Karpas-422 (cell line): Measurements from ENCODE around the gene RANBP3. TPM values are rescaled to one million over a fixed set of nuclear protein-coding genes. Genes with fewer than 3 reads are reported as not detected.

Experiments used
- DNase-seq: peaks from one replicate; pipeline ENCODE4 v3.0.0-alpha.2; 2015
- H2AFZ ChIP-seq: fragments of 200-600 bp; sonication (generic); 2 replicates; pipeline ENCODE4 v1.6.1; 2014; ENCODE audit warnings: antibody characterized with exemption, low read length, mixed read lengths
- H3K27ac ChIP-seq: fragments of 200-600 bp; sonication (generic); 2 replicates; pipeline ENCODE4 v1.5.1; 2014; ENCODE audit warnings: mild to moderate bottlenecking, low read length, moderate library complexity
- H3K27me3 ChIP-seq: fragments of 200-600 bp; sonication (generic); 2 replicates; pipeline ENCODE4 v1.6.1; 2014; ENCODE audit warnings: low read length, mixed read lengths
- H3K36me3 ChIP-seq: fragments of 200-600 bp; sonication (generic); 2 replicates; pipeline ENCODE4 v1.6.1; 2014; ENCODE audit warnings: low read length, mixed read lengths; ENCODE audit not compliant: insufficient read depth
- H3K4me1 ChIP-seq: fragments of 200-600 bp; sonication (generic); 2 replicates; pipeline ENCODE4 v1.6.1; 2014; ENCODE audit warnings: mild to moderate bottlenecking, low read length, mixed read lengths
- H3K4me2 ChIP-seq: fragments of 200-600 bp; sonication (generic); 2 replicates; pipeline ENCODE4 v1.6.1; 2014; ENCODE audit warnings: low read length, low read depth, mild to moderate bottlenecking; ENCODE audit not compliant: poor library complexity, severe bottlenecking
- H3K4me3 ChIP-seq: fragments of 200-600 bp; sonication (generic); 2 replicates; pipeline ENCODE4 v1.5.1; 2014; ENCODE audit warnings: mild to moderate bottlenecking, antibody characterized with exemption, low read length, mixed read lengths
- H3K79me2 ChIP-seq: fragments of 200-600 bp; sonication (generic); 2 replicates; pipeline ENCODE4 v1.6.1; 2014; ENCODE audit warnings: mild to moderate bottlenecking, low read length, mixed read lengths
- H3K9ac ChIP-seq: fragments of 200-600 bp; sonication (generic); 2 replicates; pipeline ENCODE4 v1.6.0; 2014; ENCODE audit warnings: low read length
- H3K9me2 ChIP-seq: fragments of 200-600 bp; sonication (generic), shearing (Covaris generic); replicated peaks from 2 replicates; pipeline ENCODE4 v1.6.0; 2014; ENCODE audit warnings: mild to moderate bottlenecking, low read length, moderate library complexity; ENCODE audit not compliant: insufficient read depth
- H3K9me3 ChIP-seq: fragments of 300-700, 200-600 bp; sonication (generic); 2 replicates; pipeline ENCODE4 v1.6.1; 2014; ENCODE audit warnings: low read length, mixed read lengths
- H4K20me1 ChIP-seq: fragments of 200-600 bp; sonication (generic); 2 replicates; pipeline ENCODE4 v1.6.1; 2014; ENCODE audit warnings: mild to moderate bottlenecking, antibody characterized with exemption, low read length, low read depth; ENCODE audit not compliant: insufficient read depth
- total RNA-seq: library from RNA; depleted of rRNA; stranded (reverse); fragments of >200 nt; shearing (Covaris generic); gene quantifications from 2 replicates; pipeline ENCODE4 v1.2.3, GENCODE V29; 2014; ENCODE audit warnings: low replicate concordance

The RANBP3 gene
- total RNA-seq, 1 experiment from 2014 or later, result 34.0 TPM

DNA sequence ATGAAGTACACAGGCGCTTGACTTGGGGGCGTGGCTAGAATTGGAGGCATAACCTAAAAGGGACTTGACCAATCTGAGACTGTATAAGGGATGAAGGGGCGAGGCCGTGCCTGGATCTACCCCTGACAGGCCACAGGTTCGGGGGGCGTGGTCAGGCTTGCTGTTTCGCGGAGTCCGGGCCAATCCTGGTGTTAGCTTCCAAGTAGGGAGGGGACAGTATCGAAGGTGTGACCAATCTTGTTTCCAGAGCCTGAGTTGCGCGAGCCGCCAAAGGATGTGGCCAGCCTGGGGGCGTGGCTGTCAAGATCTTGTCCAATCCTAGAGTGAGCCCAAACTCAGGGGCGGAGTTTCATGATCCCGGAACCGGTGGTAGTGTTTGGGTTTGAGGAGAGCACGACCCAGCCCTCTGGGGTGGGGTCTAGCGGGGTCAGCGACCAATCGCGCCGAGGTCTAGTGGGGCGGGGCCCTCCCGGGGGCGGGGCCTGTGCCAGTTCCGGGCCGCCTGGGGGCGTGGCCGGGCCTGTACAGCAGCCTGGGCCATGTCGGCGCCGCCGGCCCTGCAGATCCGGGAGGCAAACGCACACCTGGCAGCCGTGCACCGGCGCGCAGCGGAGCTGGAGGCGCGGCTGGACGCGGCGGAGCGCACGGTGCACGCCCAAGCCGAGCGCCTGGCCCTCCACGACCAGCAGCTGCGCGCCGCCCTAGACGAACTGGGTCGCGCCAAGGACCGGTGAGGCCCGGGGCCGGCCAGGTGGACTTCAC lies 73.4 kb downstream of the RANBP3 start, which contains the start of gene VMAC:
Gene VMAC, plus strand, starts transcription at position 521 of the 762 bp plus-strand sequence. Its CDS starts 19 bp downstream, at position 540.
- Histone ChIP-seq H3K27ac (peak within 1 kb of the TSS; percentile 73), H3K4me1 (peaks cover 16% of the 10 kb centered on the region), H3K27me3 (no peaks in the 10 kb centered on the region), H3K79me2 (peaks cover 38% of the 10 kb centered on the region), H3K36me3 (peaks cover 4% of the 10 kb centered on the region; the same call in 1 of the 2 replicates), H3K9me3 (no peaks in the 10 kb centered on the region), H3K4me3 (peak within 1 kb of the TSS; percentile 88), H3K4me2 (peak within 1 kb of the TSS; percentile 84), H4K20me1 (peaks cover 19% of the 10 kb centered on the region), H3K9ac (peak within 1 kb of the TSS; percentile 97), H2AFZ (peak within 1 kb of the TSS; percentile 75; the same call in 1 of the 2 replicates), H3K9me2 (no peaks in the 10 kb centered on the region)
- peak; percentile 100 for DNase-seq

DNA sequence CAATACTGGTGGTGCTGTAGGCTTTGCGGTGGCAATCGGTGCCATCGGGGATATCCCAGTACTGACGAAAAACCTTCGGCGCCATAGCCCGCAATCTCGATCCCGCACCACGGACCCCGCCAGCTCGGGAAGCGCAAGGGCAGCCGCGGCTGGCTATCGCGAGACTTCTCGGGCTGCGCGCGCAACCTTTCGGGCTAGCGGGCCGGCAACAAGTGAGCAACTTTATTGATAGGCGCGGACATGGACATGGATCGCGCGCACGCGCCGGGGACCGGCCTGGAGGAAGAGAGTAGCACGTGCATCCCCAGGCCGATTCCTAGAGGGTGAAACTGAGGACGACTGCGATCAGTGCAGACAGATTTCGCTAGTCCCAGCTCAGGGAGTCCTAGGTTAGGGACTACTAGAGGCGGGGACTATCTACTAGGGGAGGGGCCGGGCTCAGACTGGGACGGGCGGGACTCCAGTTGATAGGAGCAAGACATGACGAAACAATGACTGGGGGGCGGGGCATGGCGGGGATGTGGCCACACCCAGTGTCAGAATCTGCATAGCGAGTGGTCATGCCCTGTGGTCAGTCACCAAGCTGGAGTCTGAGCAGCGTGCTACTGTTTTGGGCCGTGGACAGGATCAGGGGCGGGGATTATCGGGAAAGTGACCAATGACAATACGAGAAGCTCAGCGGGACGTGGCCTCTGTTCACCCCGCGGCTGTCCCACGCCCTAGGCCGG lies 74.2 kb downstream of the RANBP3 start, which contains the start of gene NDUFA11:
Gene NDUFA11, minus strand, starts transcription at position 167 of the 728 bp plus-strand sequence. Its CDS starts 82 bp downstream, at position 85.
- Histone ChIP-seq H3K4me1 (peaks cover 16% of the 10 kb centered on the region), H3K27me3 (no peaks in the 10 kb centered on the region), H3K9me2 (no peaks in the 10 kb centered on the region), H3K36me3 (peaks cover 4% of the 10 kb centered on the region; the same call in 1 of the 2 replicates), H3K4me3 (peak within 1 kb of the TSS; percentile 88), H3K4me2 (peak within 1 kb of the TSS; percentile 72), H3K27ac (peak within 1 kb of the TSS; percentile 73), H3K79me2 (peaks cover 38% of the 10 kb centered on the region), H3K9me3 (no peaks in the 10 kb centered on the region), H3K9ac (peak within 1 kb of the TSS; percentile 97), H2AFZ (peak within 1 kb of the TSS; percentile 75; the same call in 1 of the 2 replicates), H4K20me1 (peaks cover 19% of the 10 kb centered on the region)
- DNase-seq, result peak; percentile 99

DNA sequence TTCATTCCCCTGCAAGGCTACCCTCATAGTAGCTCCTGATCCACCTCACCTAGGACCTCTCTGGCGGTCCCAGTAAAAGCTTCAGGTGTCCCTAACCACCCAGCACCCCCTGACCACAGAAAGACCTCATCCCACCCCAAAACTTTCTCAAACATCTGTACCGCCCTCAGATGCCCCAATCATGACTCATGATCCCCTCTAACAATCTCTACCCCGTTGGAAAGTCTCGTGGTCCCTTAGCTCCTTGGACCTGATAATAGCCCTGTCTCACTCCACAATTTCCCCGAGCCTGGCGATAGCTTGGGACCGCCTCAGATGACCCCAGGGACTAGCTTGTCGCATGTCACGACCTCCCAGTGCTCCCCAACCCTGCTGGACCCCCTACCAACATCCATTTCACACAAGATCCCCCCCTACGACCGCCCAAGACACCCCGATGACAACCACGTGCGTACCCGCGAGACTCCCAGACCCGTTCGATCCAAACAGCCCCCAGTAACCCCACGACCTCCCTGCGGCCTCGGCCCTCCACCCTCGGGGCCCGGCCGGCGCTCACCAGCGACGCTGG lies 74.8 kb downstream of the RANBP3 start:
- H3K27me3 ChIP-seq, result no peaks in the 10 kb centered on the region
- peaks cover 22% of the 10 kb centered on the region for H4K20me1 ChIP-seq
- H3K27ac ChIP-seq, result peak overlapping the region; percentile 73
- peaks cover 4% of the 10 kb centered on the region; the same call in 1 of the 2 replicates for H3K36me3 ChIP-seq
- no peaks in the 10 kb centered on the region for H3K9me2 ChIP-seq
- no peak overlapping the region; the same call in 1 of the 2 replicates for H2AFZ ChIP-seq
- peak overlapping the region; percentile 88 for H3K4me3 ChIP-seq
- H3K4me1 ChIP-seq, result peaks cover 16% of the 10 kb centered on the region
- no peaks in the 10 kb centered on the region for H3K9me3 ChIP-seq
- H3K4me2 ChIP-seq, result peak overlapping the region; percentile 72
- peak overlapping the region; percentile 97 for H3K9ac ChIP-seq
- peak; percentile 66 for DNase-seq
- H3K79me2 ChIP-seq, result peaks cover 40% of the 10 kb centered on the region

DNA sequence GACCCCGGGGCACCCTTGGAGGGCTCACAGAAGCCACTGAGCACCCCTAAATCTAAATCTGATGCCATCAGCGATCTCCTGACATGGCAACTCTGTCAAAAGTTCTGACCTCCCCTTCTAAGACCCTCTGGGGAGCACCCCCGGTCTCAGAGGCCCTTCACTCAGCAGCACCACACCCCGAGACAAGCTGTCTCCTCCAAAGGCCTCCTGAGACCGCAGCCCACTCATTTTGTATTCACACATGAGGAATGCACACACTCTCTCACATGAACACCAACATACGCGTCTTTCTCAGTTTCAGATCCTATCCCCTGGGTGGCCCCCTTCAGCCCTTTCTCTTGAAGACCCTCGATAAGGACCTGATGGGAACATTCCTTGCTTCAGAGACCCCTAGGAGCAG lies 77.0 kb downstream of the RANBP3 start:
- peaks cover 16% of the 10 kb centered on the region for H3K4me1 ChIP-seq
- no peak overlapping the region for H3K4me3 ChIP-seq
- H3K9ac ChIP-seq, result no peak overlapping the region
- peaks cover 36% of the 10 kb centered on the region for H4K20me1 ChIP-seq
- no peak overlapping the region for H3K4me2 ChIP-seq
- peaks cover 41% of the 10 kb centered on the region for H3K79me2 ChIP-seq
- no peaks in the 10 kb centered on the region for H3K9me2 ChIP-seq
- H3K9me3 ChIP-seq, result no peaks in the 10 kb centered on the region
- no peaks in the 10 kb centered on the region for H3K27me3 ChIP-seq
- DNase-seq, result no peak
- peaks cover 4% of the 10 kb centered on the region; the same call in 1 of the 2 replicates for H3K36me3 ChIP-seq
- no peak overlapping the region for H3K27ac ChIP-seq
- no peak overlapping the region for H2AFZ ChIP-seq

DNA sequence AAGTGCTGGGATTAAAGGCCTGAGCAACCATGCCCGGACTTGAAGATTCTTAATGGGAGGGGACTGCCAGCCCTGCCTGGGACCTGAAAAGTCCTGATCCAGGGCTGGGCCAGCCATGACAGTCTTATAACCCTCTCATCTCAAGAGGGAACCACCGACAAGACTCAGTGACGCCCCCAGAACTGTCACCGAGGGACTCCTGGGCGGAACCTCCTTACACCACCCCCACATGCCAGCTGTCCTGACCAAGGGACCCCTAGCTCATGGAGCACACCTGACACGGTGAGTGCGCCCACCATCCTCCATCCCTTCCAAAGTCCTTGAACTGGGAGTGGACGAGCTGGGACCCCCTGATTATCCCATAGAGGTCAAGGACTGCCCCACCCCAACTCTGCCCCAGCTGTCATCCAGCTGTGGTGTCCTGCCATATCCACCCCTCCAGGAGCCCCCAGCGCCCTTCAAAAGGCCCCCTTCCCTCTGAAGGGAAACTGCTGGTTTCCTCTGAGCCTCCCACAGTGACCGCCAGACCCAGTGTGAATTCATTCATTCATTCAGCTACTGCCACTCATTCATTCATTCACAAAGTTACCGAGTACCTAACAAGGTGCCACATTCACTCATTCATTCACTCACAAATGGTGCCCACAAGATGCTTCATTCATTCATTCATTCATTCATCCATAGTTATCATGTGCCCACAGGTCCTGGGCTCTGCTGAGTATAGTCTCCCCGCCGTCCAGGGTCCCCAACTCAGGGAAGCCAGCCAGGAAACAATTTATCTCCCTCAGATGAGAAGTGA lies 78.0 kb downstream of the RANBP3 start:
- H3K9ac ChIP-seq, result no peak overlapping the region
- no peaks in the 10 kb centered on the region for H3K9me2 ChIP-seq
- peaks cover 4% of the 10 kb centered on the region; the same call in 1 of the 2 replicates for H3K36me3 ChIP-seq
- no peaks in the 10 kb centered on the region for H3K27me3 ChIP-seq
- no peak overlapping the region for H2AFZ ChIP-seq
- peaks cover 36% of the 10 kb centered on the region for H4K20me1 ChIP-seq
- H3K4me3 ChIP-seq, result no peak overlapping the region
- no peak overlapping the region for H3K27ac ChIP-seq
- H3K4me2 ChIP-seq, result no peak overlapping the region
- H3K79me2 ChIP-seq, result peaks cover 41% of the 10 kb centered on the region
- H3K4me1 ChIP-seq, result peaks cover 12% of the 10 kb centered on the region
- no peak for DNase-seq
- no peaks in the 10 kb centered on the region for H3K9me3 ChIP-seq

DNA sequence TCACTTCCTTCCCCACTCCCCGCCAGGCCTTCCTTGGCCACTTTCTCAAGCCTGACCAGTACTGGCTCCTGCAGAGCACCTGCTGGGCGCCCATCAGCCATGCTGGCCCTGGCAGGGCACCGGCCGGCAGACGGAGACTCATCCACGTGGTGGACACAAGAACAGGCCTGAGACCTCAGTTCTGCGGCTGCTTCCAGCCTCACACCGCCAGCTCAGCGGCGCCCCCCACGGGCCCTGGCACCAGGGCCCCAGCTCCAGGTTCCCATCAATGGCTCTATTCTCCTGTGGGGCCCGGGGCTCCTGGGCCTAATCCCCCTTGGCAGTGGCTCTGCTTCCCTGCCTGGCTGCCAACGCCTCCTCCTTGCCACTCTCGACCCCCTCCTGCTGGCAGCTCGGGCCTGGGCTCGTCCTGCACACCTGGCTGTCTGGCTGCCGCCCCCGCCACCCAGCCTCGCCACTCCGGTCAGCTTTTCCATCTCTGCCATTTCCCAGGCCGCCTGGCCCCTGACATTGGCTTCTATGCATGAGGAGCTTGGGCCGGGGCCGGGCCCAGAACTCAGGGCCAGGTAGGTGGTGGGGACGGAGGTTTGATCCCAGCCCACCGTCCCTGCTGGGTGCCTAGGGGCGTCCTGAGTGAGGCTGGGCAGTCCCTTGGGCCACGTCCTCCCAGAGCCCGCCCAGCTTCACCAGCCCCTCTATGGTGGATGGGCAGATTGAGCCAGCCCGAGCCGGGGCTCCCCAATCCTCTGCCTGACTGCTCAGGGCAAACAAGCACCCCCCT lies 80.6 kb downstream of the RANBP3 start:
- no peaks in the 10 kb centered on the region for H3K27me3 ChIP-seq

More for the DNA sequence above, 80.6 kb downstream of the RANBP3 start:
- H3K9me2 ChIP-seq, result no peaks in the 10 kb centered on the region
- no peak overlapping the region for H3K27ac ChIP-seq
- peaks cover 9% of the 10 kb centered on the region for H3K4me1 ChIP-seq
- no peak overlapping the region for H3K4me3 ChIP-seq
- peaks cover 4% of the 10 kb centered on the region; the same call in 1 of the 2 replicates for H3K36me3 ChIP-seq
- H2AFZ ChIP-seq, result no peak overlapping the region
- no peak overlapping the region for H3K9ac ChIP-seq
- H3K9me3 ChIP-seq, result no peaks in the 10 kb centered on the region
- H3K4me2 ChIP-seq, result no peak overlapping the region
- peaks cover 38% of the 10 kb centered on the region for H4K20me1 ChIP-seq
- H3K79me2 ChIP-seq, result peaks cover 29% of the 10 kb centered on the region
- DNase-seq, result no peak
